GM18498 (cell line): ENCODE data around the gene RFC3.

Source experiments
- ATAC-seq: cut with Tn5 transposase; IDR thresholded peaks from one replicate; pipeline ENCODE4 v1.9.1; 2021; ENCODE audit warnings: mild to moderate bottlenecking, moderate library complexity; ENCODE audit not compliant: unreplicated experiment

The RFC3 gene

GRCh38 chr13:33863188-33863789, 45.3 kb downstream of the RFC3 start:
- ATAC-seq: no peak

GRCh38 chr13:33865945-33866344, 48.0 kb downstream of the RFC3 start:
- peak; percentile 83 for ATAC-seq

GRCh38 chr13:33867472-33867871, 49.5 kb downstream of the RFC3 start:
- ATAC-seq: no peak

- ATAC-seq: no peak
Observed at GRCh38 chr13:33868343-33868994, 50.5 kb downstream of the RFC3 start.

GRCh38 chr13:33869005-33869404, 51.1 kb downstream of the RFC3 start:
- ATAC-seq: no peak

GRCh38 chr13:33870046-33870668, 52.2 kb downstream of the RFC3 start:
- ATAC-seq: no peak

- ATAC-seq: no peak
Observed at GRCh38 chr13:33871207-33872004, 53.5 kb downstream of the RFC3 start.

GRCh38 chr13:33872005-33872351, 54.0 kb downstream of the RFC3 start:
- ATAC-seq: no peak

- no peak for ATAC-seq
Observed at GRCh38 chr13:33873251-33873908, 55.4 kb downstream of the RFC3 start.

- no peak for ATAC-seq
Observed at GRCh38 chr13:33874871-33875270, 56.9 kb downstream of the RFC3 start.

GRCh38 chr13:33875618-33876401, 57.9 kb downstream of the RFC3 start:
- ATAC-seq: no peak

- ATAC-seq: no peak
Observed at GRCh38 chr13:33876716-33877394, 58.9 kb downstream of the RFC3 start.

GRCh38 chr13:33879118-33879517, 61.2 kb downstream of the RFC3 start:
- ATAC-seq: no peak

GRCh38 chr13:33882804-33883203, 64.9 kb downstream of the RFC3 start:
- no peak for ATAC-seq

GRCh38 chr13:33884531-33885220, 66.7 kb downstream of the RFC3 start:
- no peak for ATAC-seq
